Measurements from ENCODE around the gene ACSBG1.

The ACSBG1 gene

DNA sequence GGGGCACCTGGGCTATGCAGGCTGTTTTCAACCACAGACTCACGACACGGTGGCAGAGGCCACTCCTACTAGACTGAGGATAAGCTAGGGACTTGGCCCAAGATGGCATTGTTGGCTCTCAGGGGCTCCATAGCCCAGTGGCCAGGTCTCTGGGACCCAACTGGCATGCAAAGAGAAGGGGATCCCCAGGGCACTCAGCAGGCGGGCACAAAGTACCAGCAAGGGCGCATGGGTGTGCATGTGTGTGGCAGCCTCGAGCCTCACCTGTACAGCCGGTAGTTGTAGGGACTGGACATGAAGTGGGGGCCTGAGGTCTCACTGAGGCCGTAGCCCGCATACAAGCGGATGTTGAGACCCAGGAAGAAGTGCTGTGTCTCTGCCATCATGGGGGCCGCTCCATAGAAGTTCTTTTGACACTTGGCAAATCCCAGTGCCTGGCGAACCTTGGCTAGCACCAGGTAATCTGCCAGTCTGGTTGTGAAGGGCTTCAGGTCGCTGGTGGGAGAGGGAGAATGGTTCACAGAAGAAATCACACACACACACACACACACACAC, 55.0 kb downstream of the ACSBG1 start:
- DNase-seq, result no peak
- no peaks in the 10 kb centered on the region for H3K27me3 ChIP-seq (ENCODE audit: insufficient read depth, low read length, poor library complexity)
- no peak overlapping the region for H2AFZ ChIP-seq (ENCODE audit: low read depth, low read length)
- no peaks in the 10 kb centered on the region for H3K36me3 ChIP-seq (ENCODE audit: insufficient read depth, low read length)
- no peak overlapping the region; the same call in 1 of the 2 replicates for H3K27ac ChIP-seq (ENCODE audit: low read length)
- H3K4me3 ChIP-seq (ENCODE audit: low read depth in 1 of 2, low read length in 2 of 2), result no peak overlapping the region
- no peaks in the 10 kb centered on the region for H4K20me1 ChIP-seq (ENCODE audit: insufficient read depth, low read length)
- peaks cover 19% of the 10 kb centered on the region for H3K4me1 ChIP-seq (ENCODE audit: insufficient read depth, low read length)
- no peak for ATAC-seq (ENCODE audit: insufficient read depth, low read depth)
- no peak for TF ChIP-seq EZH2 (IDR thresholded peaks at IDR 0.05; ENCODE audit: borderline replicate concordance, low read depth, low read length, severe bottlenecking)
- TF ChIP-seq, protein P1, sequence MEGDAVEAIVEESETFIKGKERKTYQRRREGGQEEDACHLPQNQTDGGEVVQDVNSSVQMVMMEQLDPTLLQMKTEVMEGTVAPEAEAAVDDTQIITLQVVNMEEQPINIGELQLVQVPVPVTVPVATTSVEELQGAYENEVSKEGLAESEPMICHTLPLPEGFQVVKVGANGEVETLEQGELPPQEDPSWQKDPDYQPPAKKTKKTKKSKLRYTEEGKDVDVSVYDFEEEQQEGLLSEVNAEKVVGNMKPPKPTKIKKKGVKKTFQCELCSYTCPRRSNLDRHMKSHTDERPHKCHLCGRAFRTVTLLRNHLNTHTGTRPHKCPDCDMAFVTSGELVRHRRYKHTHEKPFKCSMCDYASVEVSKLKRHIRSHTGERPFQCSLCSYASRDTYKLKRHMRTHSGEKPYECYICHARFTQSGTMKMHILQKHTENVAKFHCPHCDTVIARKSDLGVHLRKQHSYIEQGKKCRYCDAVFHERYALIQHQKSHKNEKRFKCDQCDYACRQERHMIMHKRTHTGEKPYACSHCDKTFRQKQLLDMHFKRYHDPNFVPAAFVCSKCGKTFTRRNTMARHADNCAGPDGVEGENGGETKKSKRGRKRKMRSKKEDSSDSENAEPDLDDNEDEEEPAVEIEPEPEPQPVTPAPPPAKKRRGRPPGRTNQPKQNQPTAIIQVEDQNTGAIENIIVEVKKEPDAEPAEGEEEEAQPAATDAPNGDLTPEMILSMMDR (IDR thresholded peaks at IDR 0.05; ENCODE audit: borderline replicate concordance, extremely low read depth, low read length, poor library complexity, severe bottlenecking), result no peak
- H3K9me3 ChIP-seq (ENCODE audit: insufficient read depth, low read length, severe bottlenecking), result no peaks in the 10 kb centered on the region
- no peak overlapping the region for H3K9ac ChIP-seq (ENCODE audit: low read depth, low read length)
- H3K4me2 ChIP-seq (ENCODE audit: insufficient read depth, low read length), result no peak overlapping the region
- no peaks in the 10 kb centered on the region for H3K79me2 ChIP-seq (ENCODE audit: insufficient read depth, low read length)

DNA sequence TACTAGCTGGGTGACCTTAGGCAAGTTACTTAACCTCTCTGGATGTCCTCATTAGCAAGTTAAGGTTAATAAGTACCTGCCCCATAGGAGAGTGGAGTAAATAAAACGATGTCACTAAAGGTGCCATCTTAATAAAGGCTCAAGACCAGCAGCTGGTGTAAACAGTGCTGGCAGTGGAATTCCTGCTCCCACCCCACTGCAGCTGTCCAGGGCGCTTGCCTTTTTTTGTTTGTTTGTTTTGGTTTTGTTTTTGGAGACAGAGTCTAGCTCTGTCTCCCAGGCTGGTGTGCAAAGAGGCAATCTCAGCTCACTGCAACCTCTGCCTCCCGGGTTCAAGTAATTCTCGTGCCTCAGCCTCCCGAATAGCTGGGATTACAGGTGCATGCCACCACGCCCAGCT, 56.3 kb downstream of the ACSBG1 start:
- Histone ChIP-seq H3K9me3 (ENCODE audit: insufficient read depth, low read length, severe bottlenecking) (no peaks in the 10 kb centered on the region), H3K79me2 (ENCODE audit: insufficient read depth, low read length) (no peaks in the 10 kb centered on the region), H3K4me3 (ENCODE audit: low read depth in 1 of 2, low read length in 2 of 2) (no peak overlapping the region), H3K27ac (ENCODE audit: low read length) (no peak overlapping the region), H3K4me1 (ENCODE audit: insufficient read depth, low read length) (peaks cover 32% of the 10 kb centered on the region), H3K9ac (ENCODE audit: low read depth, low read length) (no peak overlapping the region), H2AFZ (ENCODE audit: low read depth, low read length) (no peak overlapping the region), H3K36me3 (ENCODE audit: insufficient read depth, low read length) (no peaks in the 10 kb centered on the region), H3K27me3 (ENCODE audit: insufficient read depth, low read length, poor library complexity) (no peaks in the 10 kb centered on the region), H3K4me2 (ENCODE audit: insufficient read depth, low read length) (no peak overlapping the region), H4K20me1 (ENCODE audit: insufficient read depth, low read length) (no peaks in the 10 kb centered on the region)
- DNase-seq (no peak), ATAC-seq (ENCODE audit: insufficient read depth, low read depth) (no peak)
- TF ChIP-seq EZH2 (IDR thresholded peaks at IDR 0.05; ENCODE audit: borderline replicate concordance, low read depth, low read length, severe bottlenecking), result no peak
- TF ChIP-seq, protein P1 (IDR thresholded peaks at IDR 0.05; ENCODE audit: borderline replicate concordance, extremely low read depth, low read length, poor library complexity, severe bottlenecking), result no peak

- Histone ChIP-seq H3K9me3 (ENCODE audit: insufficient read depth, low read length, severe bottlenecking) (no peaks in the 10 kb centered on the region), H2AFZ (ENCODE audit: low read depth, low read length) (no peak overlapping the region), H3K4me1 (ENCODE audit: insufficient read depth, low read length) (peaks cover 39% of the 10 kb centered on the region), H3K27me3 (ENCODE audit: insufficient read depth, low read length, poor library complexity) (no peaks in the 10 kb centered on the region), H3K4me2 (ENCODE audit: insufficient read depth, low read length) (no peak overlapping the region), H3K9ac (ENCODE audit: low read depth, low read length) (no peak overlapping the region), H3K27ac (ENCODE audit: low read length) (no peak overlapping the region), H3K36me3 (ENCODE audit: insufficient read depth, low read length) (peaks cover 4% of the 10 kb centered on the region), H3K79me2 (ENCODE audit: insufficient read depth, low read length) (no peaks in the 10 kb centered on the region), H4K20me1 (ENCODE audit: insufficient read depth, low read length) (no peaks in the 10 kb centered on the region), H3K4me3 (ENCODE audit: low read depth in 1 of 2, low read length in 2 of 2) (no peak overlapping the region)
- ATAC-seq (ENCODE audit: insufficient read depth, low read depth) (no peak), DNase-seq (peak; percentile 24)
- no peak for TF ChIP-seq EZH2 (IDR thresholded peaks at IDR 0.05; ENCODE audit: borderline replicate concordance, low read depth, low read length, severe bottlenecking)
- TF ChIP-seq, protein P1 (IDR thresholded peaks at IDR 0.05; ENCODE audit: borderline replicate concordance, extremely low read depth, low read length, poor library complexity, severe bottlenecking), result peak; percentile 38
Observed at GRCh38 chr15:78177447-78177873, 56.9 kb downstream of the ACSBG1 start.

All from DND-41 (cell line).